Neuronal stem cell (in vitro differentiated cells): ENCODE measurements around the gene SLC5A8.

Experiments
- DNase-seq: peaks from one replicate; pipeline ENCODE4 v3.0.0-alpha.2; 2013; ENCODE audit warnings: low spot score
- H2AFZ ChIP-seq: one replicate; pipeline ENCODE4 v1.6.1; 2013; ENCODE audit warnings: mild to moderate bottlenecking, low read length, inconsistent platforms
- H2AK5ac ChIP-seq: 2 replicates; pipeline ENCODE4 v1.6.1; 2013; ENCODE audit warnings: low read depth, mild to moderate bottlenecking, inconsistent platforms, low read length, moderate library complexity, mixed read lengths
- H2BK120ac ChIP-seq: 2 replicates; pipeline ENCODE4 v1.6.1; 2013; ENCODE audit warnings: low read depth, mild to moderate bottlenecking, inconsistent platforms, low read length, moderate library complexity, mixed read lengths
- H2BK12ac ChIP-seq: one replicate; pipeline ENCODE4 v1.6.1; 2013; ENCODE audit warnings: low read length, inconsistent platforms
- H2BK15ac ChIP-seq: 2 replicates; pipeline ENCODE4 v1.6.1; 2013; ENCODE audit warnings: mild to moderate bottlenecking, low read length, inconsistent platforms, mixed read lengths
- H2BK5ac ChIP-seq: one replicate; pipeline ENCODE4 v1.6.1; 2013; ENCODE audit warnings: inconsistent platforms, mild to moderate bottlenecking, low read length, moderate library complexity
- H3K14ac ChIP-seq: one replicate; pipeline ENCODE4 v1.6.1; 2013; ENCODE audit warnings: low read length, inconsistent platforms
- H3K18ac ChIP-seq: 2 replicates; pipeline ENCODE4 v1.6.1; 2013; ENCODE audit warnings: low read length, inconsistent platforms
- H3K23ac ChIP-seq: 2 replicates; pipeline ENCODE4 v1.6.1; 2013; ENCODE audit warnings: low read depth, mild to moderate bottlenecking, mixed read lengths, low read length, inconsistent platforms; ENCODE audit not compliant: poor library complexity
- H3K27ac ChIP-seq: replicated peaks from 3 replicates; pipeline ENCODE4 v1.5.1; 2013; ENCODE audit warnings: low read length, inconsistent platforms
- H3K27me3 ChIP-seq, 3 experiments: 2 replicates each; pipeline ENCODE4 v1.6.1; 2013; ENCODE audit warnings: low read length in 3 of 3, mild to moderate bottlenecking in 2 of 3, inconsistent platforms in 1 of 3, low read depth in 1 of 3, mixed read lengths in 1 of 3, moderate library complexity in 1 of 3; ENCODE audit not compliant: control insufficient read depth in 3 of 3, insufficient read depth in 3 of 3
- H3K36me3 ChIP-seq, 2 donors: replicated peaks in 1 of 2; 2 replicates each; pipeline ENCODE4 v1.6.1; 2013; ENCODE audit warnings: low read length in 2 of 2; ENCODE audit not compliant: control insufficient read depth in 2 of 2, insufficient read depth in 2 of 2
- H3K4ac ChIP-seq: 2 replicates; pipeline ENCODE4 v1.6.1; 2013; ENCODE audit warnings: inconsistent platforms, mild to moderate bottlenecking, low read length, moderate library complexity
- H3K4me1 ChIP-seq, 2 donors: 1 replicate in 1 of 2; 2 replicates in 1 of 2; pipeline ENCODE4 v1.6.1; 2013; ENCODE audit warnings: low read length in 2 of 2, low read depth in 1 of 2; ENCODE audit not compliant: control insufficient read depth in 2 of 2, insufficient read depth in 1 of 2
- H3K4me2 ChIP-seq: one replicate; pipeline ENCODE4 v1.6.1; 2013; ENCODE audit warnings: mild to moderate bottlenecking, low read length, inconsistent platforms; ENCODE audit not compliant: insufficient read depth, poor library complexity, severe bottlenecking
- H3K4me3 ChIP-seq, 2 donors: 2 replicates each; pipeline ENCODE4 v1.5.1; 2013; ENCODE audit warnings: low read length in 2 of 2, mild to moderate bottlenecking in 2 of 2, inconsistent platforms in 1 of 2, moderate library complexity in 1 of 2
- H3K79me1 ChIP-seq: one replicate; pipeline ENCODE4 v1.6.1; 2013; ENCODE audit warnings: low read depth, mild to moderate bottlenecking, inconsistent platforms, low read length, moderate library complexity
- H3K9ac ChIP-seq: one replicate; pipeline ENCODE4 v1.6.1; 2013; ENCODE audit warnings: mild to moderate bottlenecking, low read depth, low read length, inconsistent platforms; ENCODE audit not compliant: poor library complexity
- H3K9me3 ChIP-seq, 2 donors: replicated peaks in 1 of 2; 2 replicates each; pipeline versions ENCODE3 to v1.6.1; 2013; ENCODE audit warnings: low read length in 2 of 2, mild to moderate bottlenecking in 2 of 2, inconsistent platforms in 1 of 2, low read depth in 1 of 2, mixed read lengths in 1 of 2, moderate library complexity in 1 of 2; ENCODE audit not compliant: control insufficient read depth in 2 of 2, insufficient read depth in 1 of 2
- H4K8ac ChIP-seq: one replicate; pipeline ENCODE4 v1.6.1; 2013; ENCODE audit warnings: low read depth, mild to moderate bottlenecking, inconsistent platforms, low read length, moderate library complexity
- H4K91ac ChIP-seq: one replicate; pipeline ENCODE4 v1.6.1; 2013; ENCODE audit warnings: low read length, low read depth, mild to moderate bottlenecking, inconsistent platforms; ENCODE audit not compliant: poor library complexity
- WGBS, 2 donors: extraction: QIAGEN DNeasy Blood & Tissue Kit; methylation state at CpG; one replicate each; pipeline ENCODE4 v1.1.7; 2013; ENCODE audit warnings: missing lambda C conversion rate in 2 of 2, mixed read lengths in 1 of 2; ENCODE audit not compliant: insufficient read length in 2 of 2, insufficient replicate concordance in 1 of 2; ENCODE audit errors: extremely low coverage in 2 of 2; 5-methylcytosine and 5-hydroxymethylcytosine counted together

SLC5A8 gene

GRCh38 chr12:101231636-101232035, 21.6 kb upstream of the SLC5A8 start:
- no CpG with 5 or more reads among the region's 4 CpGs for WGBS, 2 donors
- no peak overlapping the region for H2AFZ ChIP-seq

GRCh38 chr12:101230547-101230946, 20.5 kb upstream of the SLC5A8 start:
- WGBS, 2 donors = no CpG with 5 or more reads among the region's 5 CpGs

More at GRCh38 chr12:101231636-101232035, 21.6 kb upstream of the SLC5A8 start:
- Histone ChIP-seq H3K4ac (no peak overlapping the region), H2BK15ac (no peak overlapping the region), H2BK5ac (no peak overlapping the region), H3K9me3 (no peaks in the 10 kb centered on the region), H3K27me3 (no peaks in the 10 kb centered on the region), H3K18ac (no peak overlapping the region), H3K4me2 (no peak overlapping the region), H2BK120ac (no peak overlapping the region), H4K91ac (no peak overlapping the region), H2AK5ac (no peak overlapping the region), H2BK12ac (no peak overlapping the region), H3K27ac (no peak overlapping the region), H3K79me1 (no peaks in the 10 kb centered on the region), H3K23ac (no peak overlapping the region), H3K4me1 (peaks cover 0 to 3% of the 10 kb centered on the region in 2 donors), H3K4me3 (no peak overlapping the region), H4K8ac (no peak overlapping the region), H3K36me3 (no peaks in the 10 kb centered on the region), H3K14ac (no peak overlapping the region), H3K9ac (no peak overlapping the region)
- no peak for DNase-seq

GRCh38 chr12:101229841-101230241, 19.8 kb upstream of the SLC5A8 start:
- DNase-seq = no peak
- H2BK120ac ChIP-seq = no peak overlapping the region
- no peak overlapping the region for H2AFZ ChIP-seq
- no peak overlapping the region for H3K4me2 ChIP-seq
- H3K4ac ChIP-seq = no peak overlapping the region
- no peaks in the 10 kb centered on the region for H3K9me3 ChIP-seq
- H3K79me1 ChIP-seq = no peaks in the 10 kb centered on the region
- H3K9ac ChIP-seq = no peak overlapping the region
- no peak overlapping the region for H2AK5ac ChIP-seq
- H3K4me1 ChIP-seq = peaks cover 0 to 3% of the 10 kb centered on the region in 2 donors
- no peaks in the 10 kb centered on the region for H3K27me3 ChIP-seq
- no peaks in the 10 kb centered on the region for H3K36me3 ChIP-seq
- no peak overlapping the region for H3K14ac ChIP-seq
- H4K8ac ChIP-seq = no peak overlapping the region
- H3K4me3 ChIP-seq = no peak overlapping the region
- no peak overlapping the region for H3K27ac ChIP-seq
- H2BK5ac ChIP-seq = no peak overlapping the region
- no CpG with 5 or more reads among the region's 7 CpGs for WGBS, 2 donors
- H4K91ac ChIP-seq = no peak overlapping the region
- no peak overlapping the region for H2BK15ac ChIP-seq
- no peak overlapping the region for H3K23ac ChIP-seq
- H2BK12ac ChIP-seq = no peak overlapping the region
- no peak overlapping the region for H3K18ac ChIP-seq

More at GRCh38 chr12:101230547-101230946, 20.5 kb upstream of the SLC5A8 start:
- Histone ChIP-seq H2BK120ac (no peak overlapping the region), H3K27me3 (no peaks in the 10 kb centered on the region), H2BK12ac (no peak overlapping the region), H3K4ac (no peak overlapping the region), H3K23ac (no peak overlapping the region), H2BK15ac (no peak overlapping the region), H2AK5ac (no peak overlapping the region), H3K9ac (no peak overlapping the region), H3K27ac (no peak overlapping the region), H4K8ac (no peak overlapping the region), H3K4me3 (no peak overlapping the region), H3K4me2 (no peak overlapping the region), H3K36me3 (no peaks in the 10 kb centered on the region), H3K9me3 (no peaks in the 10 kb centered on the region), H3K4me1 (peaks cover 0 to 3% of the 10 kb centered on the region in 2 donors), H3K18ac (no peak overlapping the region), H2AFZ (no peak overlapping the region), H4K91ac (no peak overlapping the region), H2BK5ac (no peak overlapping the region), H3K79me1 (no peaks in the 10 kb centered on the region), H3K14ac (no peak overlapping the region)
- no peak for DNase-seq

GRCh38 chr12:101221301-101221700, 11.3 kb upstream of the SLC5A8 start:
- no CpG with 5 or more reads among the region's 1 CpG for WGBS, 2 donors
- Histone ChIP-seq H3K4me1 (no peaks in the 10 kb centered on the region), H4K91ac (no peak overlapping the region), H3K4ac (no peak overlapping the region), H3K79me1 (no peaks in the 10 kb centered on the region), H2AK5ac (no peak overlapping the region), H3K4me2 (no peak overlapping the region), H2BK12ac (no peak overlapping the region), H3K27ac (no peak overlapping the region), H3K18ac (no peak overlapping the region), H3K9me3 (peaks cover 0 to 3% of the 10 kb centered on the region in 2 donors), H2BK15ac (no peak overlapping the region), H3K36me3 (no peaks in the 10 kb centered on the region), H3K27me3 (peaks cover 0 to 4% (median 0%) of the 10 kb centered on the region in 3 experiments), H3K9ac (no peak overlapping the region), H4K8ac (no peak overlapping the region), H3K23ac (no peak overlapping the region), H2AFZ (no peak overlapping the region), H2BK120ac (no peak overlapping the region), H3K4me3 (no peak overlapping the region), H3K14ac (no peak overlapping the region), H2BK5ac (no peak overlapping the region)
- DNase-seq = no peak
